GM12891 (cell line): ENCODE data around the gene KCTD3.

Source experiments
- DNase-seq: peaks from one replicate; pipeline ENCODE4 v3.0.0; 2011; ENCODE audit warnings: low spot score; ENCODE audit not compliant: insufficient read length
- FAIRE-seq: peaks from 2 replicates; lab custom pipeline; 2011; peaks lifted over from hg19 to GRCh38; lab: Jason Lieb, UNC
- PAX5 ChIP-seq: IDR thresholded peaks from 2 replicates; pipeline ENCODE4 v1.6.1; 2011; ENCODE audit warnings: low read length, moderate library complexity, mild to moderate bottlenecking; ENCODE audit not compliant: insufficient read depth, severe bottlenecking
- POLR2A ChIP-seq: IDR thresholded peaks from 2 replicates; pipeline ENCODE4 v1.6.1; 2011; ENCODE audit warnings: low read depth, low read length, control low read depth
- POLR2AphosphoS5 ChIP-seq: IDR thresholded peaks from 2 replicates; pipeline ENCODE4 v1.6.1; 2011; ENCODE audit warnings: low read depth, low read length, control low read depth
- POU2F2 ChIP-seq: IDR thresholded peaks from 2 replicates; pipeline ENCODE4 v1.6.1; 2011; ENCODE audit warnings: low read depth, mild to moderate bottlenecking, control low read depth, low read length, moderate library complexity
- SPI1 ChIP-seq: IDR thresholded peaks from 2 replicates; pipeline ENCODE4 v1.6.1; 2011; ENCODE audit warnings: low read depth, low read length, control low read depth
- TAF1 ChIP-seq: IDR thresholded peaks from 2 replicates; pipeline ENCODE4 v1.6.1; 2011; ENCODE audit warnings: low read depth, low read length, control low read depth

Gene KCTD3

GRCh38 chr1:215645861-215646260 is 78.8 kb downstream of the KCTD3 start:
- FAIRE-seq = no peak
- no peak for DNase-seq

DNA sequence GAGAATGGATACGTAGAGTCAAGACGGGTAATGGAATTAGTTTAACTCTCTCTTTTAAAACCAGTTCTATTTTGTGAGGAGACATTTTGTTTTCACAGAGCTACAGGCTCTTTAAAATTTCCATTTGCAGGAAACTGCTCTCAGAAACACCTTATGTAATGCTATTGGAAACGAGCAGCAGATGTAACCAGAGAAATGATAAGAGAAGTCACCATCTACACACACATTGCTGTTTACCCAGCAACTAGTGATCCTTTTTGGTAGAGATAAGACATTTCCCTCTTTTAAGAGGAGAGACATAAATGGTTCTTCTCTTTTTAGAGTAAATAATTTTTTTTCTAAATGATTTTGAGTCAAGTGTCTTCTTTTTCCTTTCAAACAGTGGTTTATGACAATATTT is 80.6 kb downstream of the KCTD3 start:
- FAIRE-seq (no peak), DNase-seq (no peak)
- TF ChIP-seq POLR2AphosphoS5 = no peak

More at GRCh38 chr1:215645861-215646260, 78.8 kb downstream of the KCTD3 start:
- TF ChIP-seq POU2F2 = no peak
- TF ChIP-seq TAF1 = no peak
- no peak for TF ChIP-seq POLR2A
- no peak for TF ChIP-seq PAX5
- TF ChIP-seq SPI1 = no peak
- TF ChIP-seq POLR2AphosphoS5 = no peak

- FAIRE-seq (no peak), DNase-seq (no peak)
- TF ChIP-seq POLR2AphosphoS5 = no peak
- no peak for TF ChIP-seq TAF1
- no peak for TF ChIP-seq POLR2A
- TF ChIP-seq PAX5 = no peak
- TF ChIP-seq POU2F2 = no peak
- no peak for TF ChIP-seq SPI1
Observed at GRCh38 chr1:215648957-215649356, 81.9 kb downstream of the KCTD3 start.

DNA sequence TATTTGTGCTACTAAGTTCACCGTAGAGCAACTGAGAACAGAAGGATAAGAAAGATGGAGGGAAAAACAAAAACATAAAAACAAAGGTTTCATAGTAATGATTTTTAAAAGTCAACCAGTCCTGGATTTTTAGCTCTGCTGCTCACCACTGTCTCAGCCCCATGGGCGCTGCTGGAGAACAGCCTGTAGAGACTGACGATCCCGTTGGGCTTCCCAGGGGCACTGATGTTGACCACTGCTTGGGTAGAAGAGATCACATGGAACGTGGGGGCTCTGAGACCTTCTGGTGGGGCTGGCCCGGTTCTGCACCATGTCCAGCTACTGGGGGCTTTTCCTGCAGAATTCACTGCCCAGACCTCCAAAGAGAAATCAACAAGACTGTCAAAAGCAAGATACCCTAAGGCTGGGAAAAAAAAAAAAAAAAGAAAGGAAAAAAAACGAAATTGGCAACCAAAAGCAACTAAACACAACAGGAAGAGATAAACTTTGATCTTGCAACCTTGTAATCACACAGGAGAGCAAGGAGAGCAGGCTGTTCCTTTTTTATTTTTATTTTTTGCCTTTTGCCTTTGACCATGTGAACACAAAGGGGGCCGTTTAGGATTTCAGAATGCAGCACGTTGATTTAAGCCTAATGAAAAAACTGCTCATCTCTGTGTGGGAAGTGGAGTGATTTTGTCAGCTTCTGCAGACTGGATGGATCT is 83.5 kb downstream of the KCTD3 start:
- no peak for DNase-seq
- TF ChIP-seq POU2F2 = no peak
- TF ChIP-seq TAF1 = no peak
- TF ChIP-seq SPI1 = no peak
- no peak for TF ChIP-seq POLR2A
- TF ChIP-seq POLR2AphosphoS5 = no peak
- no peak for TF ChIP-seq PAX5
- no peak for FAIRE-seq

DNA sequence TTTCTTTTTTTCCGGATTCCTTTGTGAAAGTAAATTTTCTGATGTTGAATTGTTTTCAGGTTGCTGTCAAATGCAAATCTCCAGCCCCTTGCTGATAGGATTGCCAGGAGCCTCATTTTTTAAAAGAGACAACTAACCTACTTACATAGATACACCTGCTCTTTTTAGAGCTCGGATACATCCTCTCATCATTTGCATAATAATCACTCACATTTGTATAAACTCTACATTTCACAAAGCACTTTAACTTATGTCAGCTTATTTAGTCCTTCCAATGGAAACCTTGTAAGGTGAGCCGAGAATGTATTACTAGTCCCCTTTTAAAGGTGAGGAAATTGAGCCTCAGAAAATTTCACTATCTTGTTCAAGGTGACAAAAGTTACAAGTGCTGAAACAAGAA is 84.8 kb downstream of the KCTD3 start:
- TF ChIP-seq SPI1 = no peak
- TF ChIP-seq POLR2AphosphoS5 = no peak
- no peak for TF ChIP-seq POLR2A
- FAIRE-seq = no peak
- no peak for DNase-seq

GRCh38 chr1:215652371-215652770 is 85.3 kb downstream of the KCTD3 start:
- TF ChIP-seq PAX5 (no peak), POLR2AphosphoS5 (no peak), SPI1 (no peak), TAF1 (no peak), POLR2A (no peak), POU2F2 (no peak)
- DNase-seq (no peak), FAIRE-seq (no peak)

DNA sequence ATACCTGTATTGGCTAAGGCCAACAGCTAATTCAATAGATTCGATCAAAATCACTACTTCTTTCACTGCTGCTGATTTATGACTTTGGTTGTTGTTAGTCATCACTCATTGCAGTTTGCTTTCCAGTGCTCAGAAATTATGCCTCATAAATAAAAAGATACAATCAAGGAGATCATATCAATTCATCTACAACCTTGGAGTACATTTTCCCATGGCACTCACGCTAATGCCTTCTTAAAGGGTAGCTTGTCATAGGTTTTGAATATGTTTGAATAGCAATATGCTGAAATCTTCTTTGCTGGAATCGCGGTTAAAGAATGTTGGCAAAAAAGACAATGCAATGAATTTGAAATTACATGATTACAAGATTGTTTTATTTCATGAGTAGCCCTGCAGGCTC is 89.9 kb downstream of the KCTD3 start:
- TF ChIP-seq TAF1 (no peak), SPI1 (no peak), POU2F2 (no peak), POLR2AphosphoS5 (no peak), PAX5 (no peak)
- DNase-seq (no peak), FAIRE-seq (no peak)

DNA sequence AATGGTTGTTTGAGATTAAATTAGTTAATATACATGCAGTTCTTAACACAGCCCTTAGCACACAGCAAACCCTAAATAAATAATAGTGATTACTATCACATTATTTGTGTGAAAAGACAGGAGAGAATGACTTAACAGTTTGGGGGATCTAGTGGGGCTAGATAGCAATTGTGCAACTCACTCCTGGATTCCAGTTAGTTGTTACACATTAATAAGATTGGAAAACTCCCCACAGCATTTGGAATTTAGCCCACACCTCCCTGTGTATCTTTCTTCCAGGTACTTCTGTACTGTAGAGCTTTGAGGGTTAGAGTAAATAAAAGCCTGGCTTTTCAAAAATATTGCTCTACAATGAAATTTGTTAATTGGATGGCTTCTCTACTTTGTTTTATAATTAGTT is 93.2 kb downstream of the KCTD3 start:
- FAIRE-seq (no peak), DNase-seq (no peak)
- TF ChIP-seq POLR2AphosphoS5 = no peak
- TF ChIP-seq POU2F2 = no peak
- TF ChIP-seq TAF1 = no peak
- TF ChIP-seq POLR2A = no peak
- no peak for TF ChIP-seq SPI1
- TF ChIP-seq PAX5 = no peak

DNA sequence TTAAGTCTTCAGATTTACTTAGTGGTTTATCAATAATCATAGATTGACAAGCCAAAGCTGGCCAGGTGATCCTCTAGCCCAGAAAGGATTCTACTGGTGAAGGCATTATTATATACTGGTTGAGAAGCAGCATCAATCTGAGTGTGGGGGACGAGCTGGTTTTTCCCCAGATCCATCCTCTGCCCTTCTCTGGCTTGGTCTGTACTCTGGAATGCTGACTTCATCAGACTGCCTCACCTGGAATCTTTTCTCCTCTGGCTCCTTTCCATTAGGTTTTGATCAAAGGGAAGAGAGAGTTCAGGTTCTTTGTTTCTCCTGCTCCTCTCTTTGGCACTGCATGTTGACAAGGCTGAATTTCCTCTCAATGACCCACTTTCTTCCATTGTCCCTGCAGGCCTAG is 93.9 kb downstream of the KCTD3 start:
- DNase-seq = no peak
- FAIRE-seq = no peak

DNA sequence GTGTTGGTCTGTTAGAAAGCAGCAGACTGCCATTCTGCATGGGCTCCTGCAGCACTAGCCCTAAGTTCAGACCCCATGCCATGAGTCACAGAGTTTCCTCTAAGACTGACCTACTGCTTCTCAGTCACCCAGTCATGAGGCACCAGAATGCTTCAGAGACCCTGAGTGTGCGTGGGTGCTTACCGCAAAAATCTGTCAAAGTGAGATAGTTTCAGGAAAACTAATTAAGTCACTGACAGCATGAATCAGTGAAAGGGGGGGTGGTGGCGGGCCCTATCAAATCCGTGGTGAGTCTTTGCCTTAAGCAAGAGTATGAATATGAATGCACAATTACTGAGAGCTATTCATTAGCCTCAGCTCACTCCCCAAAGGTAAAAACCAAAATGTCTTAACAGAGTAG is 98.1 kb downstream of the KCTD3 start:
- FAIRE-seq (no peak), DNase-seq (no peak)
- TF ChIP-seq POU2F2 (no peak), POLR2AphosphoS5 (no peak), POLR2A (no peak), PAX5 (no peak), TAF1 (no peak), SPI1 (no peak)

More for the DNA sequence above, 93.9 kb downstream of the KCTD3 start:
- TF ChIP-seq POU2F2 (no peak), TAF1 (no peak), POLR2AphosphoS5 (no peak)

DNA sequence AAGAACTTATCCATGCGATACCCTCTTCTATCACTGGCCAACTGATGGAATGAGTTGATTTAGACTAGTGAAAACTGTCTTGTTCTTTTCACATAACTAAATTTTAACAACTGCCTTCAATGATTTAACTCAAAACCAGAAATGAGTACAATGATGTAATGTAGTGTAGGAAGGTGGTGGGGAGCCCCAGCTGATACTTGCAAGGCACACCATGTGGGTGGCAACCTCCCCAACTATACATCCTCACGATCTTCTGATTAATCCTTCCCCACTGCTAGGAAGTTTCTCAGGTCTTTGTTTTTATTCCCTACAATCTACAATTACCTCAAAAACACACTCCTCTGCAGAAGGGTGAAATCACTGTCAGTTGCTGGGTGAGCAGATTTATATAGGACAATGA is 100.7 kb downstream of the KCTD3 start:
- DNase-seq (no peak), FAIRE-seq (no peak)
- no peak for TF ChIP-seq POLR2A
- no peak for TF ChIP-seq PAX5
- TF ChIP-seq TAF1 = no peak
- TF ChIP-seq POU2F2 = no peak
- no peak for TF ChIP-seq SPI1
- no peak for TF ChIP-seq POLR2AphosphoS5
